ENCODE measurements around the gene SLC7A10.

SLC7A10 gene

GRCh38 chr19:33217881-33218280 is 7.8 kb downstream of the SLC7A10 start:
- H2BK5ac ChIP-seq (ENCODE audit: low read depth, low read length, poor library complexity) = no peak overlapping the region
- H3K27ac ChIP-seq (ENCODE audit: low read depth, low read length) = no peak overlapping the region
- no peaks in the 10 kb centered on the region for H3K9me3 ChIP-seq (ENCODE audit: insufficient read depth, low read depth, low read length)
- no peak overlapping the region for H3K4me2 ChIP-seq (ENCODE audit: low read length)
- H2AFZ ChIP-seq (ENCODE audit: insufficient read depth, low read length, poor library complexity) = no peak overlapping the region
- no peak for DNase-seq
- H3K9ac ChIP-seq (ENCODE audit: low read length) = no peak overlapping the region
- H3K27me3 ChIP-seq (ENCODE audit: insufficient read depth, low read length) = no peaks in the 10 kb centered on the region
- no CpG with 5 or more reads among the region's 8 CpGs for WGBS (ENCODE audit: extremely low coverage, insufficient coverage, insufficient read length)
- no peak overlapping the region for H4K8ac ChIP-seq (ENCODE audit: low read depth, low read length)
- H3K14ac ChIP-seq (ENCODE audit: low read length) = no peak overlapping the region
- no peak overlapping the region for H3K18ac ChIP-seq (ENCODE audit: low read length)
- H3K79me1 ChIP-seq (ENCODE audit: low read length) = no peaks in the 10 kb centered on the region
- no peak overlapping the region for H2AK5ac ChIP-seq (ENCODE audit: low read length)
- H3K4me3 ChIP-seq (ENCODE audit: low read depth, low read length) = no peak overlapping the region
- no peaks in the 10 kb centered on the region for H3K4me1 ChIP-seq (ENCODE audit: control insufficient read depth in 1 of 2, insufficient read depth in 2 of 2, low read length in 2 of 2)
- H3K36me3 ChIP-seq (ENCODE audit: control insufficient read depth in 1 of 2, insufficient read depth in 2 of 2, low read length in 2 of 2) = no peaks in the 10 kb centered on the region
- H3K23ac ChIP-seq (ENCODE audit: low read length) = no peak overlapping the region
- no peak overlapping the region for H2BK12ac ChIP-seq (ENCODE audit: low read length)
- H3K4ac ChIP-seq (ENCODE audit: low read depth, low read length) = no peak overlapping the region
- no peaks in the 10 kb centered on the region for H3K79me2 ChIP-seq (ENCODE audit: control insufficient read depth, insufficient read depth, low read length, poor library complexity)
- no peak overlapping the region for H2BK120ac ChIP-seq (ENCODE audit: insufficient read depth, low read length, poor library complexity)
- H4K91ac ChIP-seq (ENCODE audit: low read depth, low read length) = no peak overlapping the region
- no peak overlapping the region for H4K12ac ChIP-seq (ENCODE audit: low read depth, low read length)

DNA sequence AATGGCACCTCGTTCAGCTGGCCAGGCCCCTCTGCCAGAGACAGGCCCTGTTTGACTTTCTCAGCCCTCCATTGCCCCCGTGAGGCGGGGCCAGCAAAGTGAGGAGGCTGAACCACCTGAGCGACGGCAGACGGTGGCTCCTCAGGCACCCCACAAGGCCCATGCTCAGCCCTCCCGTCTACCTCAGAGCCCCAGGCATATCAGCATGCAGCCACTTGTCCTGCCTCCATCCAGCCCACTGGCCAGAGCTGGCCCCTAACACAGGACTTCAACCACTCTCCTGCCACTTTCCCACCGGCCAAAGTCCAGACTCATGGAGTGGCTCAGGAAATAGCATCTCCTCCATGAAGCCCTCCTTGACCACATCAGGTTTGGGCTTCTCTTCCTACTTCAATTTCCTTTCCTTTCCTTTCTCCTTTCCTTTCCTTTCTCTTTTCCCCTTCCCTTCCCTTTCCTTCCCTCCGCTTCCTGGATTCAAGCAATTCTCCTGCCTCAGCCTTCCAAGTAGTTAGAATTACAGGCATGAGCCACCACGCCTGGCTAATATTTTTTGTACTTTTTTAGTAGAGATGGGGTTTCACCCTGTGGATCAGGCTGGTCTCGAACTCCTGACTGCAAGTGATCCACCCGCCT is 9.3 kb downstream of the SLC7A10 start:
- 83% methylated on average over 1 of the region's 12 CpGs for WGBS (ENCODE audit: extremely low coverage, insufficient coverage, insufficient read length)
- no peak overlapping the region for H2BK5ac ChIP-seq (ENCODE audit: low read depth, low read length, poor library complexity)

DNA sequence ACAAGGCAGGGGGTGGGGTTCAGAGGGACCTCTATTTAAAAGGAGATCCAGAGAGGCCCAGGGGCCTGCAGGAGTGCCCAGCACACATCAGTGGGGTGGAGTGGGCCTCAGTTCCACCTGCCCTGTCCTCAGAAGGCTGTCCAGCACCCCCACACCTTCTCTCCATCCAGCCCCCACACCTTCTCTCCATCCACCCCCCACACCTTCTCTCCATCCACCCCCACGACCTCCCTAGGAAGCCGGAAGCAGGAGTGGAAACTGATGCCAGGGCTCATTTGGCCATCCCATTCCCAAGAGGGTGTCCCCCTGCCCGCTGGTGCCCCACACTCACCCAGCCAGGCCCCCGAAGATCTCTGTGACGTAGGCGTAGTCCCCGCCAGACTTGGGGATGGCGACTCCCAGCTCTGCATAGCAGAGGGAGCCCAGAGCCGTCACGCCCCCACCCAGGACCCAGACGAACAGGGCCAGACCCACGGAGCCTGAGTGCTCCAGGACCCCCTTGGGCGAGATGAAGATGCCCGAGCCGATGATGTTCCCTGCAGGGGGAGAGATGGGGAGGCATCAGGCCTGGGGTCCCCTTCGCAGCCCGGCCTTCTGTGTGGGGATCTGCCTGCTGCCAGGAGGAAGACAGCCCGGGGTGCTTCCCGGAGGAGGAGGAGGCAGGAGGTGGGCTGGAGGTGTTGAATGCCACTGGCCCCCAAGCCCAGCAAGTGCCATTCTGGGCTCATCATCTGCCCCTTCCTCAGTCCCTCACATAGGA is 10.0 kb downstream of the SLC7A10 start:
- Histone ChIP-seq H2BK5ac (ENCODE audit: low read depth, low read length, poor library complexity) (no peak overlapping the region), H2AK5ac (ENCODE audit: low read length) (no peak overlapping the region), H4K12ac (ENCODE audit: low read depth, low read length) (no peak overlapping the region), H3K36me3 (ENCODE audit: control insufficient read depth in 1 of 2, insufficient read depth in 2 of 2, low read length in 2 of 2) (no peaks in the 10 kb centered on the region), H3K4me1 (ENCODE audit: control insufficient read depth in 1 of 2, insufficient read depth in 2 of 2, low read length in 2 of 2) (no peaks in the 10 kb centered on the region), H4K91ac (ENCODE audit: low read depth, low read length) (no peak overlapping the region), H3K9me3 (ENCODE audit: insufficient read depth, low read depth, low read length) (no peaks in the 10 kb centered on the region), H3K4me2 (ENCODE audit: low read length) (no peak overlapping the region), H4K8ac (ENCODE audit: low read depth, low read length) (no peak overlapping the region), H2BK12ac (ENCODE audit: low read length) (no peak overlapping the region), H3K4me3 (ENCODE audit: low read depth, low read length) (no peak overlapping the region), H2AFZ (ENCODE audit: insufficient read depth, low read length, poor library complexity) (no peak overlapping the region), H3K14ac (ENCODE audit: low read length) (no peak overlapping the region), H3K4ac (ENCODE audit: low read depth, low read length) (no peak overlapping the region), H3K79me2 (ENCODE audit: control insufficient read depth, insufficient read depth, low read length, poor library complexity) (no peaks in the 10 kb centered on the region), H2BK120ac (ENCODE audit: insufficient read depth, low read length, poor library complexity) (no peak overlapping the region), H3K79me1 (ENCODE audit: low read length) (no peaks in the 10 kb centered on the region), H3K23ac (ENCODE audit: low read length) (no peak overlapping the region), H3K27ac (ENCODE audit: low read depth, low read length) (no peak overlapping the region), H3K9ac (ENCODE audit: low read length) (no peak overlapping the region), H3K18ac (ENCODE audit: low read length) (no peak overlapping the region), H3K27me3 (ENCODE audit: insufficient read depth, low read length) (no peaks in the 10 kb centered on the region)
- WGBS (ENCODE audit: extremely low coverage, insufficient coverage, insufficient read length) = no CpG with 5 or more reads among the region's 19 CpGs
- no peak for DNase-seq

More for the DNA sequence above, 9.3 kb downstream of the SLC7A10 start:
- no peaks in the 10 kb centered on the region for H3K4me1 ChIP-seq (ENCODE audit: control insufficient read depth in 1 of 2, insufficient read depth in 2 of 2, low read length in 2 of 2)
- no peak overlapping the region for H3K4me3 ChIP-seq (ENCODE audit: low read depth, low read length)
- no peak overlapping the region for H3K18ac ChIP-seq (ENCODE audit: low read length)
- H4K91ac ChIP-seq (ENCODE audit: low read depth, low read length) = no peak overlapping the region
- no peak overlapping the region for H3K23ac ChIP-seq (ENCODE audit: low read length)
- H4K8ac ChIP-seq (ENCODE audit: low read depth, low read length) = no peak overlapping the region
- no peak overlapping the region for H3K4ac ChIP-seq (ENCODE audit: low read depth, low read length)
- H2AK5ac ChIP-seq (ENCODE audit: low read length) = no peak overlapping the region
- no peak overlapping the region for H3K4me2 ChIP-seq (ENCODE audit: low read length)
- H2BK12ac ChIP-seq (ENCODE audit: low read length) = no peak overlapping the region
- H2AFZ ChIP-seq (ENCODE audit: insufficient read depth, low read length, poor library complexity) = no peak overlapping the region
- DNase-seq = no peak
- H2BK120ac ChIP-seq (ENCODE audit: insufficient read depth, low read length, poor library complexity) = no peak overlapping the region
- H3K9ac ChIP-seq (ENCODE audit: low read length) = no peak overlapping the region
- no peak overlapping the region for H3K27ac ChIP-seq (ENCODE audit: low read depth, low read length)
- no peak overlapping the region for H4K12ac ChIP-seq (ENCODE audit: low read depth, low read length)
- H3K9me3 ChIP-seq (ENCODE audit: insufficient read depth, low read depth, low read length) = no peaks in the 10 kb centered on the region
- H3K79me2 ChIP-seq (ENCODE audit: control insufficient read depth, insufficient read depth, low read length, poor library complexity) = no peaks in the 10 kb centered on the region
- no peaks in the 10 kb centered on the region for H3K36me3 ChIP-seq (ENCODE audit: control insufficient read depth in 1 of 2, insufficient read depth in 2 of 2, low read length in 2 of 2)
- H3K79me1 ChIP-seq (ENCODE audit: low read length) = no peaks in the 10 kb centered on the region
- H3K27me3 ChIP-seq (ENCODE audit: insufficient read depth, low read length) = no peaks in the 10 kb centered on the region
- H3K14ac ChIP-seq (ENCODE audit: low read length) = no peak overlapping the region

DNA sequence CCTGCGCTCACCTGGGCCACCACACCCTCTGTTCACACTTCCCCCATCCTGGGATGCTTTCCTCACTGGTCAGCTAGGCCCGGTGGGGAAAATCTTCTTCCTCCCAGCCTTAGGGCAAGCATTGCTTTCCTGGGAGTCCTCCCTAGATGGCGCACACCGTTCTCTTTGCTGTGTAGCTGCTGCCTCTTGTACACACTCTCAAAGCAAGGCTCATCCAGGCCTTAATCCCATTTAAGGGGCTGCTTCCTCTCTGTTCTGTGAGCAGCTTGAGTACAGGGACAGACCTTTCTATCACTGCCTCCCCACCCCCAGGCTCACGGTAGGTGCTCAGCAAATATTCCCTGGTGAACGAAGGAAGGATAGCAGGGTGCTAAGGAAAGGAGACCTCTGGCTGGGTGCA is 11.1 kb downstream of the SLC7A10 start:
- no peak overlapping the region for H3K23ac ChIP-seq (ENCODE audit: low read length)
- H3K4ac ChIP-seq (ENCODE audit: low read depth, low read length) = no peak overlapping the region

More for the DNA sequence above, 11.1 kb downstream of the SLC7A10 start:
- H3K27ac ChIP-seq (ENCODE audit: low read depth, low read length) = no peak overlapping the region
- no peaks in the 10 kb centered on the region for H3K9me3 ChIP-seq (ENCODE audit: insufficient read depth, low read depth, low read length)
- H3K18ac ChIP-seq (ENCODE audit: low read length) = no peak overlapping the region
- no peaks in the 10 kb centered on the region for H3K4me1 ChIP-seq (ENCODE audit: control insufficient read depth in 1 of 2, insufficient read depth in 2 of 2, low read length in 2 of 2)
- H4K12ac ChIP-seq (ENCODE audit: low read depth, low read length) = no peak overlapping the region
- no peak overlapping the region for H4K91ac ChIP-seq (ENCODE audit: low read depth, low read length)
- no peak overlapping the region for H2AK5ac ChIP-seq (ENCODE audit: low read length)
- no peak overlapping the region for H2AFZ ChIP-seq (ENCODE audit: insufficient read depth, low read length, poor library complexity)
- H2BK5ac ChIP-seq (ENCODE audit: low read depth, low read length, poor library complexity) = no peak overlapping the region
- no peaks in the 10 kb centered on the region for H3K36me3 ChIP-seq (ENCODE audit: control insufficient read depth in 1 of 2, insufficient read depth in 2 of 2, low read length in 2 of 2)
- H3K27me3 ChIP-seq (ENCODE audit: insufficient read depth, low read length) = no peaks in the 10 kb centered on the region
- WGBS (ENCODE audit: extremely low coverage, insufficient coverage, insufficient read length) = no CpG with 5 or more reads among the region's 6 CpGs
- no peak overlapping the region for H3K9ac ChIP-seq (ENCODE audit: low read length)
- H2BK120ac ChIP-seq (ENCODE audit: insufficient read depth, low read length, poor library complexity) = no peak overlapping the region
- H3K4me2 ChIP-seq (ENCODE audit: low read length) = no peak overlapping the region
- no peaks in the 10 kb centered on the region for H3K79me1 ChIP-seq (ENCODE audit: low read length)
- no peak overlapping the region for H3K4me3 ChIP-seq (ENCODE audit: low read depth, low read length)
- H3K79me2 ChIP-seq (ENCODE audit: control insufficient read depth, insufficient read depth, low read length, poor library complexity) = no peaks in the 10 kb centered on the region
- H4K8ac ChIP-seq (ENCODE audit: low read depth, low read length) = no peak overlapping the region
- peak; percentile 23 to 30 for DNase-seq
- H2BK12ac ChIP-seq (ENCODE audit: low read length) = no peak overlapping the region
- H3K14ac ChIP-seq (ENCODE audit: low read length) = no peak overlapping the region

Measured in trophoblast cell (in vitro differentiated cells and primary cell).